MM.1S (cell line): ENCODE measurements around the gene CDC37.

Experiments
- DNase-seq: peaks from one replicate; pipeline ENCODE4 v3.0.0-alpha.2; 2015
- H2AFZ ChIP-seq: fragments of 300-600 bp; sonication (generic); 2 replicates; pipeline ENCODE4 v1.6.0; 2016; ENCODE audit warnings: antibody characterized with exemption, low read length
- H3F3A ChIP-seq: fragments of 300-600 bp; sonication (generic); 2 replicates; pipeline ENCODE4 v1.6.1; 2016; ENCODE audit warnings: mild to moderate bottlenecking, antibody characterized with exemption, low read length, moderate library complexity, mixed read lengths; ENCODE audit not compliant: insufficient read depth
- H3K27ac ChIP-seq: fragments of 300-600 bp; sonication (generic); 2 replicates; pipeline ENCODE4 v1.5.1; 2016; ENCODE audit warnings: mild to moderate bottlenecking, low read length
- H3K27me3 ChIP-seq: fragments of 300-600 bp; sonication (generic); replicated peaks from 2 replicates; pipeline ENCODE4 v1.6.0; 2016; ENCODE audit warnings: low read length; ENCODE audit not compliant: insufficient read depth
- H3K36me3 ChIP-seq: fragments of 300-600 bp; sonication (generic); replicated peaks from 2 replicates; pipeline ENCODE4 v1.6.1; 2016; ENCODE audit warnings: mild to moderate bottlenecking, low read length, mixed read lengths; ENCODE audit not compliant: insufficient read depth
- H3K4me1 ChIP-seq: fragments of 300-600 bp; sonication (generic); 2 replicates; pipeline ENCODE4 v1.6.1; 2016; ENCODE audit warnings: low read length, mixed read lengths
- H3K4me2 ChIP-seq: fragments of 300-600 bp; sonication (generic); 2 replicates; pipeline ENCODE4 v1.6.0; 2016; ENCODE audit warnings: low read depth, low read length
- H3K4me3 ChIP-seq: fragments of 300-600 bp; sonication (generic); 2 replicates; pipeline ENCODE4 v1.5.1; 2016; ENCODE audit warnings: low read length, mixed read lengths
- H3K79me2 ChIP-seq: fragments of 300-600 bp; sonication (generic); 2 replicates; pipeline ENCODE4 v1.6.1; 2016; ENCODE audit warnings: mixed run types, low read length, mixed read lengths
- H3K9ac ChIP-seq: fragments of 300-600 bp; sonication (generic); 2 replicates; pipeline ENCODE4 v1.6.1; 2016; ENCODE audit warnings: low read length, mixed read lengths
- H3K9me2 ChIP-seq: fragments of 300-600 bp; sonication (generic); replicated peaks from 2 replicates; pipeline ENCODE4 v1.6.1; 2016; ENCODE audit warnings: mild to moderate bottlenecking, low read length, mixed read lengths; ENCODE audit not compliant: insufficient read depth
- H3K9me3 ChIP-seq: fragments of 300-600 bp; sonication (generic); replicated peaks from 2 replicates; pipeline ENCODE4 v1.6.1; 2016; ENCODE audit warnings: mild to moderate bottlenecking, low read length, mixed read lengths; ENCODE audit not compliant: insufficient read depth
- H4K20me1 ChIP-seq: fragments of 300-600 bp; sonication (generic); 2 replicates; pipeline ENCODE4 v1.6.1; 2016; ENCODE audit warnings: mild to moderate bottlenecking, low read length, moderate library complexity, mixed read lengths; ENCODE audit not compliant: insufficient read depth
- EZH2 ChIP-seq: fragments of 300-600 bp; sonication (generic); optimal IDR thresholded peaks from 2 replicates; pipeline ENCODE3; 2017; ENCODE audit warnings: low read depth, mild to moderate bottlenecking, antibody characterized with exemption, low read length, mixed read lengths
- EZH2phosphoT487 ChIP-seq: fragments of 300-600 bp; sonication (generic); IDR thresholded peaks from 2 replicates; pipeline ENCODE4 v1.6.1; 2018; ENCODE audit warnings: antibody characterized with exemption, low read length
- TF ChIP-seq, protein P1 (sequence below): fragments of 300-600 bp; sonication (generic); IDR thresholded peaks from 2 replicates; pipeline ENCODE4 v1.5.1; 2016; ENCODE audit warnings: antibody characterized with exemption, low read length, mixed read lengths

CDC37 gene

DNA sequence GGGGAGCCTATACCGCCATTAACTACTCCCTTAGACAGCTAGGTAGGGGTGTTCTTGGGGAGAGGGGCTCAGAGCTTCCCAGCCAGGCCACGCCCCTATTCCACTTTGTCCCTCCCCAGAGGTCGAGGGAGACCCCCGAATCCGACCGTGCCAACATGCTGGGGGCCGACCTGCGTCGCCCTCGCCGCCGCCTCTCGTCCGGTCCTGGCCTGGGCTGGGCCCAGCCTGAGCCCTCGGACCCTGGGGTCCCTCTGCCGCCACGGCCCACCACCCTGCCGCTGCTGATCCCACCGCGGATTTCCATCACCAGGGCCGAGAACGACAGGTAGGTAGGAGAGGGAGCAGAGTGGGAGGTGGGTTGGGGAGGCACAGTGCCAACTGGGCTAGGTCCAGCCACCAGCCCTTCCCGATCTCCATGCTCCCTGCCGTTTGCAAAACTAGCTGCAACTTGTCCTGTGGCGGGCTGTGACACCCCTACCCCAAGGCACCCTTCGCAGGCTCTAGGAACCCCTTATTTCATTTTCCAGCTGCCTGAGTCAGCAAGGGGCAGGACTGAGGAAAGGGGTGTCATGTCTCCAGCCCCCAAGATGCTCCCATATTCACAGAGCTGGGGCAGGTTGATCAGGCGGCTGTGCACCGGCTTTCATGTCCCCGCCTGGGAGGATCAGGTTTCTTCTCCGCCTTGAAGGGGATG lies 14.3 kb upstream of the CDC37 start:
- H3K4me1 ChIP-seq, result peaks cover 41% of the 10 kb centered on the region
- peaks cover 60% of the 10 kb centered on the region for H3F3A ChIP-seq
- no peaks in the 10 kb centered on the region for H3K9me2 ChIP-seq
- H4K20me1 ChIP-seq, result no peaks in the 10 kb centered on the region
- H3K36me3 ChIP-seq, result no peaks in the 10 kb centered on the region
- no peaks in the 10 kb centered on the region for H3K9me3 ChIP-seq
- no peak overlapping the region for H2AFZ ChIP-seq
- H3K9ac ChIP-seq, result no peak overlapping the region
- H3K4me3 ChIP-seq, result no peak overlapping the region
- no peaks in the 10 kb centered on the region for H3K27me3 ChIP-seq
- no peak overlapping the region for H3K27ac ChIP-seq
- H3K4me2 ChIP-seq, result no peak overlapping the region
- DNase-seq, result no peak
- peaks cover 20% of the 10 kb centered on the region for H3K79me2 ChIP-seq
- TF ChIP-seq EZH2, result no peak
- TF ChIP-seq, protein P1, sequence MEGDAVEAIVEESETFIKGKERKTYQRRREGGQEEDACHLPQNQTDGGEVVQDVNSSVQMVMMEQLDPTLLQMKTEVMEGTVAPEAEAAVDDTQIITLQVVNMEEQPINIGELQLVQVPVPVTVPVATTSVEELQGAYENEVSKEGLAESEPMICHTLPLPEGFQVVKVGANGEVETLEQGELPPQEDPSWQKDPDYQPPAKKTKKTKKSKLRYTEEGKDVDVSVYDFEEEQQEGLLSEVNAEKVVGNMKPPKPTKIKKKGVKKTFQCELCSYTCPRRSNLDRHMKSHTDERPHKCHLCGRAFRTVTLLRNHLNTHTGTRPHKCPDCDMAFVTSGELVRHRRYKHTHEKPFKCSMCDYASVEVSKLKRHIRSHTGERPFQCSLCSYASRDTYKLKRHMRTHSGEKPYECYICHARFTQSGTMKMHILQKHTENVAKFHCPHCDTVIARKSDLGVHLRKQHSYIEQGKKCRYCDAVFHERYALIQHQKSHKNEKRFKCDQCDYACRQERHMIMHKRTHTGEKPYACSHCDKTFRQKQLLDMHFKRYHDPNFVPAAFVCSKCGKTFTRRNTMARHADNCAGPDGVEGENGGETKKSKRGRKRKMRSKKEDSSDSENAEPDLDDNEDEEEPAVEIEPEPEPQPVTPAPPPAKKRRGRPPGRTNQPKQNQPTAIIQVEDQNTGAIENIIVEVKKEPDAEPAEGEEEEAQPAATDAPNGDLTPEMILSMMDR, result no peak
- TF ChIP-seq EZH2phosphoT487, result no peak

DNA sequence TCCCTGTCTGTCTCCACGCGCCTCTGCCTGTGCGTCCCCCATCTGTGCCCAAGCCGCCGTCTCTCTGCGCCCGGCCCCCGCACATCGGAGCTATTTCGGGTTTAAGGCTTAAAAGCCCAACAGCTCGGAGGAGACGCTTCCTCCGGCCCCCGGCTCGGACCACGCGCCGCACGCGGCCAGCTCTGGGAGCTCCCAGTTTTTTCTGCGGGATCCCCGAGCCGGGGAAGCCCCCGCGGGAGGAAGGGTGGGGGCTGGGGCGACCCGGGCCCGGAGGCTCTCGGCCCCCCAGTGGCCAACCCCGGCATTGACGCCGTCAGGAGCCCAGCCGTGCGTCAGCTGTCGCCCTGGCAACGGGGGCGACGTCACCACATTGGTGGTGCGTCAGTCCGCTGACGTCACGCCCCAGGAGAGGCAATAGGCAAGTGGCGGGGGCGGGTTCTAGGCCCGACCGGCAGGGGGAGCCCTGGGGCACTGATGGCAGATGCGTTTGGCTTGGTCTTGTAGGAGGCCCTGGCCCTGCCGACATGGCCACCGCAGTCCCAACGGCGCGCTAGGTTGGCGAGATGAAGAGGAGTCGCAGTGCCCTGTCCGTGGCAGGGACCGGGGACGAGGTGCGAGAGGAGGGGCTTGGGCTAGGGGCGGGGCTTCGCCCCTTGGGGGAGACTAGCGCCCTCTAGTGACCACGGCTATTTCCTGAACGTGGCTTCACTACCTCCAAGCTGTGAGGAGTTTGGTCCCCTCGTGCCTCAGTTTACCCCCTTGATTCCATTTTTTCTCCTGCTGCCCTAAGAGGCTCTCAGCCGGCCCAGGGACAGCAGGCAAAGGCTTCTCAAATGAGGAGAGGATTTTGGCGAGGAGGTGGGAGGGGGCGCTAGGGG lies 13.3 kb upstream of the CDC37 start:
- Histone ChIP-seq H3K4me2 (peak overlapping the region; percentile 77), H2AFZ (peak overlapping the region; percentile 60; the same call in 1 of the 2 replicates), H3K9me3 (no peaks in the 10 kb centered on the region), H4K20me1 (no peaks in the 10 kb centered on the region), H3K4me1 (peaks cover 38% of the 10 kb centered on the region), H3K36me3 (no peaks in the 10 kb centered on the region), H3K9me2 (no peaks in the 10 kb centered on the region), H3K9ac (peak overlapping the region; percentile 83), H3K27me3 (no peaks in the 10 kb centered on the region), H3K27ac (peak overlapping the region; percentile 90), H3K4me3 (peak overlapping the region; percentile 77), H3K79me2 (peaks cover 10% of the 10 kb centered on the region), H3F3A (peaks cover 69% of the 10 kb centered on the region)
- peak; percentile 94 for DNase-seq
- TF ChIP-seq, protein P1, result peak; percentile 98
- no peak for TF ChIP-seq EZH2
- no peak for TF ChIP-seq EZH2phosphoT487

DNA sequence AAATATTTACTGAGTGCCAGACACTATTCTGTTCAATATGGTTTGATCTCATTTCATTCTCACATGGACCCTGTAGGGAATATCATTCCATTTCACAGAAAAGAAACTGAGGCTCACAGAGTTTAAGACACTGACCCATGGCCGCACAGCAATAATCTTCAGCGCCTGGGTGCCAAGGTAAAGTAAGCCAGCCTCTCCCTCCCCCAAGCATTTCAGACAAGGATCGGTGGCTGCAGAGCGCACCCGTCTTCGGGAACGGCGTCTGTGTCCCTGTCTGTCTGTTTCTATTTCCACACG lies 12.7 kb upstream of the CDC37 start:
- Histone ChIP-seq H3K4me3 (peak overlapping the region; percentile 77), H4K20me1 (no peaks in the 10 kb centered on the region), H3K9me3 (no peaks in the 10 kb centered on the region), H3F3A (peaks cover 70% of the 10 kb centered on the region), H3K27me3 (no peaks in the 10 kb centered on the region), H3K79me2 (peaks cover 4% of the 10 kb centered on the region; the same call in 1 of the 2 replicates), H3K9ac (peak overlapping the region; percentile 83), H3K27ac (peak overlapping the region; percentile 90), H3K4me2 (peak overlapping the region; percentile 77), H3K9me2 (no peaks in the 10 kb centered on the region), H3K4me1 (peaks cover 38% of the 10 kb centered on the region), H2AFZ (peak overlapping the region; percentile 60; the same call in 1 of the 2 replicates), H3K36me3 (no peaks in the 10 kb centered on the region)
- TF ChIP-seq EZH2 (no peak), EZH2phosphoT487 (no peak)
- TF ChIP-seq, protein P1, result no peak
- DNase-seq, result no peak
